ENCODE results near the gene CLDN34.

Gene CLDN34

DNA sequence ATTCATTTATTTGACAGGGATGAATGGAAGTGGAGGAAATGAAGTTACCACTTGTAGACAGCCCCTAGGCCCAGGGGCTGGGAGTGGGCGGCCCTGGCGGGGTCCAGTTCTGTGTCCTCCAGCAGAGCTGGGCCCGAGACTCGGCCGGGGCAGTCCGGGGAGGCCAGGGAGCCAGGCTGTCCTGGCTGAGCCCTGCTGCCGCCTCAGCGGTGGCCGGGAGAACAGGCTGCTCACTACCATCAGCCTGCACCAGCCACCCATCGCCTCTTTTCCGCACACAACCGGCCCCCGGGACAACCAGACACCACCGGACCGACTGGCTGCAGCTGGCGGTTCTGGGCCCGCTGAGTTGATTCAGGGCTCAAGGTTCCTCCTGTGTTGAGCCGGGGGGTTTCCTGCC lies 25.6 kb downstream of the CLDN34 start:
- H3K36me3 ChIP-seq (ENCODE audit: control insufficient read depth in 1 of 2, insufficient read depth in 2 of 2, low read length in 2 of 2): peaks cover 0 to 2% of the 10 kb centered on the region in 2 experiments
- no peak overlapping the region for H4K12ac ChIP-seq (ENCODE audit: low read depth, low read length)

DNA sequence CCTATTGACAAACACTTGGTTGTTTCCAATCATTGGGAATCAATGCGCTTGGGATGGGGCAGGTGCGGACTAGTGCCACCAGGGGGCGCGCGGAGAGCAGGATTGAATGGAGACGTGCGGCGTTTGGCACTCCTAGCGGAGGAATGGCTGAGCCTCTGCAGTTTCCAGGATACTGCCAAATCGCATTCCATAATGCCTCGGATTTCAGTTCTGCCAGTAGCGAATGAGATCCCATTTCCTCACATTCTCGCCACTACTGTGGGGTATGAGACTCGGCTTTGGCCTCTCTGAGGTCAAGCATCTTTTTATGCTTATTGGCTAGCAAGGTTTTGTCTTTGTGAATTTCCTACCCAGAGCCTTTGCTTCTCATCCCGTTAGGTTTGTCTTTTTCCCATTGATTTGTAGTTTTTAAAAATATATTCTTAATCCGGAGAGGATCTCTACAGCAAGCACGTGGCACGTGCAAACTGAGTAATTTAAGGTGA lies 28.7 kb downstream of the CLDN34 start:
- H3K14ac ChIP-seq (ENCODE audit: low read length): no peak overlapping the region
- H3K27me3 ChIP-seq (ENCODE audit: insufficient read depth, low read length): no peaks in the 10 kb centered on the region
- WGBS (ENCODE audit: extremely low coverage, insufficient coverage, insufficient read length): no CpG with 5 or more reads among the region's 18 CpGs
- H2BK120ac ChIP-seq (ENCODE audit: insufficient read depth, low read length, poor library complexity): no peak overlapping the region
- no peak overlapping the region for H3K4me3 ChIP-seq (ENCODE audit: low read depth, low read length)
- DNase-seq: peak; percentile 67 to 86
- H4K8ac ChIP-seq (ENCODE audit: low read depth, low read length): no peak overlapping the region
- H2BK5ac ChIP-seq (ENCODE audit: low read depth, low read length, poor library complexity): no peak overlapping the region
- H4K12ac ChIP-seq (ENCODE audit: low read depth, low read length): no peak overlapping the region
- peaks cover 5 to 9% of the 10 kb centered on the region in 2 experiments for H3K4me1 ChIP-seq (ENCODE audit: control insufficient read depth in 1 of 2, insufficient read depth in 2 of 2, low read length in 2 of 2)
- no peak overlapping the region for H4K91ac ChIP-seq (ENCODE audit: low read depth, low read length)
- no peaks in the 10 kb centered on the region for H3K9me3 ChIP-seq (ENCODE audit: insufficient read depth, low read depth, low read length)
- no peak overlapping the region for H3K9ac ChIP-seq (ENCODE audit: low read length)
- peaks cover 2% of the 10 kb centered on the region for H3K79me1 ChIP-seq (ENCODE audit: low read length)
- no peak overlapping the region for H3K18ac ChIP-seq (ENCODE audit: low read length)
- H3K23ac ChIP-seq (ENCODE audit: low read length): no peak overlapping the region
- no peak overlapping the region for H3K4me2 ChIP-seq (ENCODE audit: low read length)
- H2AK5ac ChIP-seq (ENCODE audit: low read length): no peak overlapping the region
- no peak overlapping the region for H2BK12ac ChIP-seq (ENCODE audit: low read length)
- peaks cover 0 to 2% of the 10 kb centered on the region in 2 experiments for H3K36me3 ChIP-seq (ENCODE audit: control insufficient read depth in 1 of 2, insufficient read depth in 2 of 2, low read length in 2 of 2)
- H3K27ac ChIP-seq (ENCODE audit: low read depth, low read length): no peak overlapping the region
- no peaks in the 10 kb centered on the region for H3K79me2 ChIP-seq (ENCODE audit: control insufficient read depth, insufficient read depth, low read length, poor library complexity)
- no peak overlapping the region for H3K4ac ChIP-seq (ENCODE audit: low read depth, low read length)
- no peak overlapping the region for H2AFZ ChIP-seq (ENCODE audit: insufficient read depth, low read length, poor library complexity)

More for the DNA sequence above, 25.6 kb downstream of the CLDN34 start:
- H3K79me2 ChIP-seq (ENCODE audit: control insufficient read depth, insufficient read depth, low read length, poor library complexity): no peaks in the 10 kb centered on the region
- H2BK12ac ChIP-seq (ENCODE audit: low read length): no peak overlapping the region
- peaks cover 2% of the 10 kb centered on the region for H3K79me1 ChIP-seq (ENCODE audit: low read length)
- no peak overlapping the region for H2AFZ ChIP-seq (ENCODE audit: insufficient read depth, low read length, poor library complexity)
- H3K27ac ChIP-seq (ENCODE audit: low read depth, low read length): no peak overlapping the region
- no peak overlapping the region for H3K14ac ChIP-seq (ENCODE audit: low read length)
- no peak overlapping the region for H2BK5ac ChIP-seq (ENCODE audit: low read depth, low read length, poor library complexity)
- peaks cover 5 to 9% of the 10 kb centered on the region in 2 experiments for H3K4me1 ChIP-seq (ENCODE audit: control insufficient read depth in 1 of 2, insufficient read depth in 2 of 2, low read length in 2 of 2)
- no peaks in the 10 kb centered on the region for H3K27me3 ChIP-seq (ENCODE audit: insufficient read depth, low read length)
- no peak overlapping the region for H3K4ac ChIP-seq (ENCODE audit: low read depth, low read length)
- no peak overlapping the region for H3K9ac ChIP-seq (ENCODE audit: low read length)
- no peaks in the 10 kb centered on the region for H3K9me3 ChIP-seq (ENCODE audit: insufficient read depth, low read depth, low read length)
- H4K91ac ChIP-seq (ENCODE audit: low read depth, low read length): no peak overlapping the region
- H3K23ac ChIP-seq (ENCODE audit: low read length): no peak overlapping the region
- WGBS (ENCODE audit: extremely low coverage, insufficient coverage, insufficient read length): no CpG with 5 or more reads among the region's 18 CpGs
- DNase-seq: no peak
- no peak overlapping the region for H2BK120ac ChIP-seq (ENCODE audit: insufficient read depth, low read length, poor library complexity)
- H3K4me3 ChIP-seq (ENCODE audit: low read depth, low read length): no peak overlapping the region
- H3K4me2 ChIP-seq (ENCODE audit: low read length): no peak overlapping the region
- no peak overlapping the region for H2AK5ac ChIP-seq (ENCODE audit: low read length)
- H4K8ac ChIP-seq (ENCODE audit: low read depth, low read length): no peak overlapping the region
- H3K18ac ChIP-seq (ENCODE audit: low read length): no peak overlapping the region

DNA sequence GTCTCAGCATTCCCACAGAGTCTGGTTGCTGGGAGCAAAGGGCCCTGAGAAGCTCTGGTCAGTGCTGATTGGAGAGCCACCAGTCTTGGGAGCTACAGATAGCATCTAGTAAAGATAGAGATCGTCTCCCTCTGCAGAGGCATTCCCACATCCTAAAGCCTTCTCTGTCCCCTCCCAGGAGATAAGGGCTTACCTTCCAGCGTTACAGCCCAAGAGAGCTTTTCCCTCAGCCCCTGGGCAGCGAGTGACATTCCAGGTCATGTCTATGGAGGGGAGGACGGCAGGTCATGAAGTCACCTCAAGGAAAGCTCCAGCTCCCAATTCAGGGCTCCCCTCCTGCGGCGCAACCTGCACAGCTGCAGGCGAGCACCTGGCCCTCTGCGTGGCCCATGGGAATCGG lies 29.9 kb downstream of the CLDN34 start:
- H3K18ac ChIP-seq (ENCODE audit: low read length): no peak overlapping the region
- H3K4me1 ChIP-seq (ENCODE audit: control insufficient read depth in 1 of 2, insufficient read depth in 2 of 2, low read length in 2 of 2): peaks cover 5 to 9% of the 10 kb centered on the region in 2 experiments
- no peaks in the 10 kb centered on the region for H3K9me3 ChIP-seq (ENCODE audit: insufficient read depth, low read depth, low read length)
- no peak overlapping the region for H3K23ac ChIP-seq (ENCODE audit: low read length)
- H3K27ac ChIP-seq (ENCODE audit: low read depth, low read length): peak overlapping the region; percentile 24
- no peak overlapping the region for H4K8ac ChIP-seq (ENCODE audit: low read depth, low read length)
- H3K4me3 ChIP-seq (ENCODE audit: low read depth, low read length): no peak overlapping the region
- no peak overlapping the region for H2AK5ac ChIP-seq (ENCODE audit: low read length)
- H2BK120ac ChIP-seq (ENCODE audit: insufficient read depth, low read length, poor library complexity): no peak overlapping the region
- H3K14ac ChIP-seq (ENCODE audit: low read length): no peak overlapping the region
- DNase-seq: peak; percentile 72 to 79
- no CpG with 5 or more reads among the region's 9 CpGs for WGBS (ENCODE audit: extremely low coverage, insufficient coverage, insufficient read length)
- H3K4ac ChIP-seq (ENCODE audit: low read depth, low read length): no peak overlapping the region
- no peaks in the 10 kb centered on the region for H3K79me2 ChIP-seq (ENCODE audit: control insufficient read depth, insufficient read depth, low read length, poor library complexity)
- H3K27me3 ChIP-seq (ENCODE audit: insufficient read depth, low read length): no peaks in the 10 kb centered on the region
- H3K36me3 ChIP-seq (ENCODE audit: control insufficient read depth in 1 of 2, insufficient read depth in 2 of 2, low read length in 2 of 2): peaks cover 0 to 2% of the 10 kb centered on the region in 2 experiments
- H2BK5ac ChIP-seq (ENCODE audit: low read depth, low read length, poor library complexity): peak overlapping the region; percentile 27
- H2BK12ac ChIP-seq (ENCODE audit: low read length): peak overlapping the region; percentile 30
- no peak overlapping the region for H4K12ac ChIP-seq (ENCODE audit: low read depth, low read length)
- peak overlapping the region; percentile 74 for H4K91ac ChIP-seq (ENCODE audit: low read depth, low read length)
- no peak overlapping the region for H3K9ac ChIP-seq (ENCODE audit: low read length)
- H2AFZ ChIP-seq (ENCODE audit: insufficient read depth, low read length, poor library complexity): no peak overlapping the region
- no peak overlapping the region for H3K4me2 ChIP-seq (ENCODE audit: low read length)
- peaks cover 2% of the 10 kb centered on the region for H3K79me1 ChIP-seq (ENCODE audit: low read length)

DNA sequence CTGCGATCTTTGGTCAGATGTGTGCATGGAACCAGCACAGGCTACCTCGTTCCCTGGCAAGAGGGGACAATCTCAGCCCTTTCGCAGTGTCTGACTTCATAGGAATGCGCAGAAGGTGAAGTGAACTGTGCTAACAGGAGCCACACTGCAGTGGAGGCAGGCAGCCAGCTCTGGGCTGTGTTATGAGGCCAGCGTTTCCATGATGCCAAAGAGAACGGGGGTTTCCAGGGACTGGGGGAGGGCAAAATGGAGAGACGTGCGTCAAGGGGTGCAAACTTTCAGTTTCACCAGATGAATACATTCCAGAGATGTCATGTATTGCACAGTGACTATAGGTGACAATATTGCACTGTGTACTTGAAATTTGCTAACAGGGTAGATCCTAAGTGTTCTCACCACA lies 30.4 kb downstream of the CLDN34 start:
- Histone ChIP-seq H3K4ac (ENCODE audit: low read depth, low read length) (no peak overlapping the region), H3K4me1 (ENCODE audit: control insufficient read depth in 1 of 2, insufficient read depth in 2 of 2, low read length in 2 of 2) (peaks cover 5 to 9% of the 10 kb centered on the region in 2 experiments), H3K14ac (ENCODE audit: low read length) (no peak overlapping the region), H3K18ac (ENCODE audit: low read length) (no peak overlapping the region), H2BK120ac (ENCODE audit: insufficient read depth, low read length, poor library complexity) (no peak overlapping the region), H2BK5ac (ENCODE audit: low read depth, low read length, poor library complexity) (peak overlapping the region; percentile 1), H3K4me2 (ENCODE audit: low read length) (no peak overlapping the region), H3K27me3 (ENCODE audit: insufficient read depth, low read length) (no peaks in the 10 kb centered on the region), H3K79me1 (ENCODE audit: low read length) (peaks cover 2% of the 10 kb centered on the region), H4K8ac (ENCODE audit: low read depth, low read length) (no peak overlapping the region), H3K27ac (ENCODE audit: low read depth, low read length) (peak overlapping the region; percentile 24), H3K23ac (ENCODE audit: low read length) (no peak overlapping the region), H2AFZ (ENCODE audit: insufficient read depth, low read length, poor library complexity) (no peak overlapping the region), H3K36me3 (ENCODE audit: control insufficient read depth in 1 of 2, insufficient read depth in 2 of 2, low read length in 2 of 2) (peaks cover 0 to 2% of the 10 kb centered on the region in 2 experiments), H4K91ac (ENCODE audit: low read depth, low read length) (peak overlapping the region; percentile 20), H3K4me3 (ENCODE audit: low read depth, low read length) (no peak overlapping the region), H4K12ac (ENCODE audit: low read depth, low read length) (no peak overlapping the region), H2BK12ac (ENCODE audit: low read length) (no peak overlapping the region), H3K9me3 (ENCODE audit: insufficient read depth, low read depth, low read length) (no peaks in the 10 kb centered on the region), H3K9ac (ENCODE audit: low read length) (no peak overlapping the region), H2AK5ac (ENCODE audit: low read length) (no peak overlapping the region), H3K79me2 (ENCODE audit: control insufficient read depth, insufficient read depth, low read length, poor library complexity) (no peaks in the 10 kb centered on the region)
- no CpG with 5 or more reads among the region's 8 CpGs for WGBS (ENCODE audit: extremely low coverage, insufficient coverage, insufficient read length)
- peak; percentile 45 to 59 for DNase-seq

All from trophoblast cell (in vitro differentiated cells and primary cell).